Measurements from ENCODE around the gene SETD7.

DNA sequence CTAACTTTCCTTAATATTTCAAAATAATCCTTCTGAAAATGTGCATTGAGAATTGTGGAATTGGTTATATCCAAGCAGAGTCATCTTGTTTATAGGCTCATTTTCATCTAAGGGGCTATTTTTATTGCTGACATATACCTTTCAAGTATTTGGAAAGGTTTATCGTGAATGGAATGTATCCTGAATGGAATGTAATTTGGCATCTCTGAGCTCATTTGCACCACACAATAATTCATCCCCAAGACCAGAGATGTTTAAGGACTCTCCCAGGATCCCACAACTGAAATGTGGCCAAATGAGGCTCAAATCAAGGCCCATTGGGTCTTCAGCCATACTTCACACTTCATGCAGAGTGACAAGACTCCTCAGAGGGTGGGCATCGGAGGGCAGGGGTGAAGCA is 7.5 kb upstream of the SETD7 start:
- TF ChIP-seq, protein P1, sequence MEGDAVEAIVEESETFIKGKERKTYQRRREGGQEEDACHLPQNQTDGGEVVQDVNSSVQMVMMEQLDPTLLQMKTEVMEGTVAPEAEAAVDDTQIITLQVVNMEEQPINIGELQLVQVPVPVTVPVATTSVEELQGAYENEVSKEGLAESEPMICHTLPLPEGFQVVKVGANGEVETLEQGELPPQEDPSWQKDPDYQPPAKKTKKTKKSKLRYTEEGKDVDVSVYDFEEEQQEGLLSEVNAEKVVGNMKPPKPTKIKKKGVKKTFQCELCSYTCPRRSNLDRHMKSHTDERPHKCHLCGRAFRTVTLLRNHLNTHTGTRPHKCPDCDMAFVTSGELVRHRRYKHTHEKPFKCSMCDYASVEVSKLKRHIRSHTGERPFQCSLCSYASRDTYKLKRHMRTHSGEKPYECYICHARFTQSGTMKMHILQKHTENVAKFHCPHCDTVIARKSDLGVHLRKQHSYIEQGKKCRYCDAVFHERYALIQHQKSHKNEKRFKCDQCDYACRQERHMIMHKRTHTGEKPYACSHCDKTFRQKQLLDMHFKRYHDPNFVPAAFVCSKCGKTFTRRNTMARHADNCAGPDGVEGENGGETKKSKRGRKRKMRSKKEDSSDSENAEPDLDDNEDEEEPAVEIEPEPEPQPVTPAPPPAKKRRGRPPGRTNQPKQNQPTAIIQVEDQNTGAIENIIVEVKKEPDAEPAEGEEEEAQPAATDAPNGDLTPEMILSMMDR (IDR thresholded peaks at IDR 0.05 in 2 of 3, conservative IDR thresholded peaks at IDR 0.05 in 1 of 3; ENCODE audit: borderline replicate concordance in 1 of 3, insufficient read depth in 1 of 3, low read depth in 2 of 3, low read length in 2 of 3), result no peak
- TF ChIP-seq, protein P2, sequence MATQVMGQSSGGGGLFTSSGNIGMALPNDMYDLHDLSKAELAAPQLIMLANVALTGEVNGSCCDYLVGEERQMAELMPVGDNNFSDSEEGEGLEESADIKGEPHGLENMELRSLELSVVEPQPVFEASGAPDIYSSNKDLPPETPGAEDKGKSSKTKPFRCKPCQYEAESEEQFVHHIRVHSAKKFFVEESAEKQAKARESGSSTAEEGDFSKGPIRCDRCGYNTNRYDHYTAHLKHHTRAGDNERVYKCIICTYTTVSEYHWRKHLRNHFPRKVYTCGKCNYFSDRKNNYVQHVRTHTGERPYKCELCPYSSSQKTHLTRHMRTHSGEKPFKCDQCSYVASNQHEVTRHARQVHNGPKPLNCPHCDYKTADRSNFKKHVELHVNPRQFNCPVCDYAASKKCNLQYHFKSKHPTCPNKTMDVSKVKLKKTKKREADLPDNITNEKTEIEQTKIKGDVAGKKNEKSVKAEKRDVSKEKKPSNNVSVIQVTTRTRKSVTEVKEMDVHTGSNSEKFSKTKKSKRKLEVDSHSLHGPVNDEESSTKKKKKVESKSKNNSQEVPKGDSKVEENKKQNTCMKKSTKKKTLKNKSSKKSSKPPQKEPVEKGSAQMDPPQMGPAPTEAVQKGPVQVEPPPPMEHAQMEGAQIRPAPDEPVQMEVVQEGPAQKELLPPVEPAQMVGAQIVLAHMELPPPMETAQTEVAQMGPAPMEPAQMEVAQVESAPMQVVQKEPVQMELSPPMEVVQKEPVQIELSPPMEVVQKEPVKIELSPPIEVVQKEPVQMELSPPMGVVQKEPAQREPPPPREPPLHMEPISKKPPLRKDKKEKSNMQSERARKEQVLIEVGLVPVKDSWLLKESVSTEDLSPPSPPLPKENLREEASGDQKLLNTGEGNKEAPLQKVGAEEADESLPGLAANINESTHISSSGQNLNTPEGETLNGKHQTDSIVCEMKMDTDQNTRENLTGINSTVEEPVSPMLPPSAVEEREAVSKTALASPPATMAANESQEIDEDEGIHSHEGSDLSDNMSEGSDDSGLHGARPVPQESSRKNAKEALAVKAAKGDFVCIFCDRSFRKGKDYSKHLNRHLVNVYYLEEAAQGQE (IDR thresholded peaks at IDR 0.05; ENCODE audit: low read depth), result no peak
- TF ChIP-seq ZNF274 (IDR thresholded peaks at IDR 0.05; ENCODE audit: low read depth, low read length), result no peak
- no peak for TF ChIP-seq YY1 (IDR thresholded peaks at IDR 0.05; ENCODE audit: extremely low read depth, insufficient replicate concordance, low read depth, low read length)
- TF ChIP-seq, protein P3, sequence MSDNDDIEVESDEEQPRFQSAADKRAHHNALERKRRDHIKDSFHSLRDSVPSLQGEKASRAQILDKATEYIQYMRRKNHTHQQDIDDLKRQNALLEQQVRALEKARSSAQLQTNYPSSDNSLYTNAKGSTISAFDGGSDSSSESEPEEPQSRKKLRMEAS (IDR thresholded peaks at IDR 0.05), result no peak
- no peak for TF ChIP-seq POLR2A (IDR thresholded peaks at IDR 0.05; ENCODE audit: borderline replicate concordance, extremely low read depth, insufficient read depth, insufficient read length)
- TF ChIP-seq FOSL1 (IDR thresholded peaks at IDR 0.05; ENCODE audit: low read depth), result no peak
- TF ChIP-seq, protein P4, sequence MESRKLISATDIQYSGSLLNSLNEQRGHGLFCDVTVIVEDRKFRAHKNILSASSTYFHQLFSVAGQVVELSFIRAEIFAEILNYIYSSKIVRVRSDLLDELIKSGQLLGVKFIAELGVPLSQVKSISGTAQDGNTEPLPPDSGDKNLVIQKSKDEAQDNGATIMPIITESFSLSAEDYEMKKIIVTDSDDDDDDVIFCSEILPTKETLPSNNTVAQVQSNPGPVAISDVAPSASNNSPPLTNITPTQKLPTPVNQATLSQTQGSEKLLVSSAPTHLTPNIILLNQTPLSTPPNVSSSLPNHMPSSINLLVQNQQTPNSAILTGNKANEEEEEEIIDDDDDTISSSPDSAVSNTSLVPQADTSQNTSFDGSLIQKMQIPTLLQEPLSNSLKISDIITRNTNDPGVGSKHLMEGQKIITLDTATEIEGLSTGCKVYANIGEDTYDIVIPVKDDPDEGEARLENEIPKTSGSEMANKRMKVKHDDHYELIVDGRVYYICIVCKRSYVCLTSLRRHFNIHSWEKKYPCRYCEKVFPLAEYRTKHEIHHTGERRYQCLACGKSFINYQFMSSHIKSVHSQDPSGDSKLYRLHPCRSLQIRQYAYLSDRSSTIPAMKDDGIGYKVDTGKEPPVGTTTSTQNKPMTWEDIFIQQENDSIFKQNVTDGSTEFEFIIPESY (IDR thresholded peaks at IDR 0.05; ENCODE audit: extremely low read depth, insufficient replicate concordance, low read length), result no peak
- no peak for TF ChIP-seq SIN3A (IDR thresholded peaks at IDR 0.05; ENCODE audit: low read depth)
- TF ChIP-seq POLR2AphosphoS5 (IDR thresholded peaks at IDR 0.05; ENCODE audit: low read depth, low read length), result no peak
- TF ChIP-seq ELF1 (IDR thresholded peaks at IDR 0.05; ENCODE audit: borderline replicate concordance, low read depth), result no peak
- TF ChIP-seq CEBPB (IDR thresholded peaks at IDR 0.05; ENCODE audit: low read depth), result no peak

Measured in HCT116 (cell line).